HG02610 (cell line): ENCODE measurements around the gene ATG2A.

Experiments
- ATAC-seq: cut with Tn5 transposase; IDR thresholded peaks from one replicate; pipeline ENCODE4 v1.9.1; 2021; ENCODE audit warnings: mild to moderate bottlenecking, moderate library complexity; ENCODE audit not compliant: unreplicated experiment

Gene ATG2A

DNA sequence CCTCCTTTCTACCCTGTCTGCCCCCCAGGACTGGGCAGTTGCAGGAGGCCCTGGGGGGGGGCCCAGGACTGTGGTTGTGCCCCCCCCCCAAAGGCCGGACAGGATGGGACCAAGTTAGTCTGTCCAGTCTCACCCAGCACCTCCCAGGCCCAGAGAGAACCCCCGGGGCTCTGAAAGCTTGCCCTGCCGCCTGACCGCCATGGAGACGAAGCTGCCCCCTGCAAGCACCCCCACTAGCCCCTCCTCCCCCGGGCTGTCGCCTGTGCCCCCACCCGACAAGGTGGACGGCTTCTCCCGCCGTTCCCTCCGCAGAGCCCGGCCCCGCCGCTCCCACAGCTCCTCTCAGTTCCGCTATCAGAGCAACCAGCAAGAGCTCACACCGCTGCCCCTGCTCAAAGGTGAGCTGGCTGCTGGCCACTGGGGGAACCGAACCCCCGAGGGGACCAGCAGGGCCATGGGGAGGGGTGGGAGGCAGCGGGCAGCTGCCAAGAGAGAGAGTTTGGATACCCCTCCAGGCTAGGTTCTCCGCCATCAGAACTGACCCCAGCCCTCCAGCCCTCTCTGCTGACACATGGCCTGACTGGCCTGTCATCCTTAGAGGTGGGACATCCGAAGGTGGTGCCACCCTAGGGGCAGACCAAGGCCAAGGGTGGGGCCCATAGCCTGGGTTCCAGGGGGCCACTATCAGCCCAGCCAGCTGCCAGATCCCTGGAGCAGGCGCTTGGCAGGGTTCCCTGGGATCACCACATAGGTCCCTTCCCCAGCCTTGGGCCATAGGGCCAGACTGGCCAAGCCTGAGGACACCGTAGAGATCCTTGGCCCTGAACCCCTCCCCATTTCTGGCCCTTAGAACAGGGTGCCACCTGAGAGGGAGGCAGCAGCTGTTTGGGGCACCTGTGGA, 8.8 kb upstream of the ATG2A start:
- no peak for ATAC-seq

DNA sequence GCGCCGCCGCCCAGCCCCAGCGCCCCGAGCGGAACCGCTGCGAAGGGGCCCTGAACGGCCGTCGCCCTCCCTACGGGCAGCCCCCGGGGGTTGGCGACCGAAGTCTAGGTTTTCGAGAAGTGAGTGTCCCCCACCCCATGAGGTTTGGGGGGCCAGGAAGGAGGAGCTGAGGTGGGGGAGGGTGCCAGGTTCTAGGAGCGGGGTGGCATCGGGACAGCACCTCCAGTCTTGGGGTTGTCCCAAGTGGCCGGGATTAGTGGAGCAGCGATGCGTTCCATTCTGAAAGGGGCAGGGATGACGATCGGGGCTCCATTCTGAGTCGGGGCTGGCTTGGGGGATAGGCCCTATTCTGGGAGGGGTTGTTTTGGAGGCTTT, 7.9 kb upstream of the ATG2A start:
- no peak for ATAC-seq

- peak; percentile 89 for ATAC-seq
These were observed 7.2 kb upstream of the ATG2A start, which contains the start of gene PPP2R5B for GRCh38 chr11:64923944-64924909. PPP2R5B (plus strand) TSS chr11:64924689; CDS start chr11:64925735, 1,046 bp downstream.

DNA sequence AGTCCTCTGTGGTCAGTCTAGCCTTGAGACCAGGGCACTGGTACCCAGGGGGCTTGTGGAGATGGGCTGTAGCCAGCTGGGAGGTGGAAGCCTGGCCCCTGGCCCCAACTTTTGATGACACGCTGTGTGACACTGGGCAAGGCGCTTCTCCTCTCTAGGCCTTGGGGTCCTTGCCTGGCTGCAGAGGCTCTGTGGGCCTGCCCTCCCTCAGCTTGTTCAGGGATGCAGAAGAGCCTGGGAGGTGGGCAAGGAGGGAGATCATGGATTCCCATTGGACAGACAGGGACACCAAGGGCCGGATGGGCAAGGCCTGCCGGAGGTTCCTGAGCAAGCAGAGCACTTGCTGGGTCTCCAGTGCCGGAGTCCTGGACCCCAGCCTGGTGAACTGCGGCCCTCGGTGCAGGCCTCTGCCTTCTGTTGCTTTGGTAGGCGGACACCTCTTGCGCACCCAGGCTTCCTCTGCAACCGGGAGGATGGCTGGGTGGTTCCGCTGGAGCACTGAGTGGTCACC, 6.2 kb upstream of the ATG2A start:
- no peak for ATAC-seq

GRCh38 chr11:64921384-64921783, 4.4 kb upstream of the ATG2A start:
- ATAC-seq, result no peak

GRCh38 chr11:64920124-64920523, 3.1 kb upstream of the ATG2A start:
- no peak for ATAC-seq

DNA sequence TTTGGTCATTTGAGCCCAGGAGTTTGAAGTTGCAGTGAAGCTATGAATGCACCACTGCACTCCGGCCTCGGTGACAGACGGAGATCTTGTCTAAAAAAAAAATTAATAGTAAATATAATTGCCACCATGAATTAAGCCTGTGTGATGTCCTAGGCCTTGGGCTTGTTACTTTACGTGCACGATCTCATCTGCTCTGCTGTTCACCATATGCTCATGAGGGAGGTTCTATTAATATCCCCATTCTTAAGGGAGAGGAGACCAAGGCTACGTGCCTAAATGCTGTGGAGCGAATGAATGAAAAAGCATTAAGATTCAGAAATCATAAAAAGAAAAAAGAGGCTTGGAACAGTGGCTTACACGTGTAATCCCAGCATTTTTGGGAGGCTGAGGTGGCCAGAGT, 2.6 kb upstream of the ATG2A start:
- ATAC-seq, result no peak

- ATAC-seq, result no peak
These were observed 1.0 kb upstream of the ATG2A start for GRCh38 chr11:64918017-64918416.

DNA sequence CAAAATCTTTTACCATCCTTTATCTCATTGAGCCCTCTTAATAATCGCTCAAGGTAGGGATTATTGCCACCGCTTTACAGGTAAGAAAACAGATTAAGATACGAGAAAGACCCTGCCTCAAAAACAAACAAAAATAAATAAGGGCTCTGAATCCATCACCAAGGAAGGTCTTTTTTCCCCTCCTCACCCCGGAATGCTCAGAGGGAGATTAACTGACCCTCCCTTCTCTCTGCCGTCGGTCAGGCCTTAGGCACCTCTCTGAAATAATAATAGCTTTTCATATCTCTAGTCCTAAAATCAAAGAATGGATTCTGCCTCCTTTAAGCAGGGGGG, 620 bp upstream of the ATG2A start:
- ATAC-seq, result no peak

DNA sequence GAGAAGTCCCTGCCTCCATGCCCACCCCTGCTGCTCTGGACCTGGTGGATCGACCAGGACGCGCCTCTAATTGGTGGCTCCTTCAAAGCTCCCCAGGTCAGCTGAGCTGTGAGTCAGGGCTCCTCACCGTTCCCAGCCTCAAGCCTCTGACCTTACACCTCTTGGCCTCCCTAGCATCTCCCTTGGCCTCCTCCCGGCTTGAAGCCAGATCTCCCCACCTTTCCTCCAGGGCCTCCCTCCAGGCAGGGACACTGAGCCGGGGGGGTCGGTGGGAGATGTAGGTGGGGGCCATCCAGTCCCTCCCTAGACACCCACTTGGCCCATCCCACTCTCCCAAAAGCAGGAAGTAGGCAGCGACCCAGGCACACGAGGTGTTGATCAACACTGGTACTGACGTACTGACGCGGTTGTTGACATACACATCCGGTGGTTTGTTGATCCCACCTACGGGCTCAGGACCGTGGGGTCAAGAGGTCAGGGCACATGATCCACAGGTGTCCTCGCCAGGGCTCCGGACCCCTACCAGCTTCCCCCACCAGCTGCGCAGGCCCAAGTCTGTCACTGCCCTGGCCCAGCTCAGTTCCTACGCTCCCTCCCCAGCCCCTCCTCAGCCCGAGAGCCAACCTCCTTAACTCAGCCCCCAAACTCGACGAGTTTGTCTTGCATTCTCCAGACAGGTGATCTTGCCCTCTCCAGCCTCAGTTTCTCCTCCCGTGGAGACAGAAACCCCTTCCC, 802 bp downstream of the ATG2A start:
- ATAC-seq, result no peak

- ATAC-seq, result no peak
These were observed 1.6 kb downstream of the ATG2A start for GRCh38 chr11:64915376-64915887.

DNA sequence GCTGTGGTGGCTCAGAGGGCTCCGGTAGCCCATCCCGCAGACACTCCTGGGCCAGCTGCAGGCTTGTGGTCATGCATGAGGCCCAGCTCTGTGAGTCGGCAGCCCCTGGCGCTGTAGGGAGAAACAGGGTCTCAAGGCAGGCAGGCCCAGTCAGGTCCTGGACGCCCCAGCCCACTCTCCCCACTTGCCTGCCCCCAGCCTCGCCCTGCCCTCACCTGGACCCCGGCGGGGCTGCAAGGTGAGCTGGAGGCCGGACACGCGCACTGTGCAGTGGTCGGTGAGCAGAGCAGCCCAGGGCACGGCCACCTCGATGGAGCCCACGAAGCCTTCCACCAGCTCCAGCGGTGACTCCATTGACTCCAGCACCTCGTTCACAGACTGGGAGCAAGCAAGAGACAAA, 2.9 kb downstream of the ATG2A start:
- ATAC-seq, result no peak

- ATAC-seq, result no peak
These were observed 3.8 kb downstream of the ATG2A start for GRCh38 chr11:64913171-64913727.

DNA sequence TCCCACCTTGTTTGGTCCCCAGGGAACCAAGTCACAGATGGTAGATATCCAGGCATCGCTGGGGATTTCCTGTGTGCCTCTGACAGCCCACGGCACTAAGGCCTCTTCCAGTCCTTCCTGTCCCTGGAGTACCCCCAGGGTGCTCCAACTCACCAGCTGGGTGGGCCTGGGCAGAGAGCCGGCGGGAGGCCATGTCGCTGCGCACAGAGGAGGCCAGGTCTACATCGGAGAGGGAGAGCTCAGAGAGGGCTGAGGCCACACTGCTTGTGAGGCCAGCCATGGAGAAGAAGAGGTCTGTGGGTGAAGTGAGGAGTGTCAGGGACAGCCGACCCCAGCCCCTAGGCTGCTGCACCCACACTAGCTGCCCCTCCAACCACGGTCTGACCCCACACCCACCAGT, 5.3 kb downstream of the ATG2A start:
- ATAC-seq, result no peak

DNA sequence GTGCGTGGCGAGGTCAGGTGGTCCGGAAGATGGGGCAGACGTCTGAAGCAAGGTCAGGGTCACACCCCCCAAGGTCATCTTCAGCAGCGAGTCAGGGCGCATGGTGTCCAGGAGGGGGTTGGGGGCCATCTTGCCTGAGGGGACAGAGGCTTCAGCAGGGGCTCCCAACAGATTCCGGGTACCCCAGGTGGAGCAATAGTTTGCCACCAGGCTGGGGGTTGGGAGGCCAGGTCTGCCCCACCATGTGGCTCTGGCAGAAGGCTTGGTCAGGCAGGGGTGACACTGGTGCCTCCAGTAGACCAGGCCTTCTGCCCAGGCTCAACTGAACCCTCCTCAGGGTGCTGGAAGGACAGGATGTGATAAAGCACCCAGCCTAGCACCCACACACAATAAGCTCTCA, 5.9 kb downstream of the ATG2A start:
- ATAC-seq, result no peak

GRCh38 chr11:64910451-64911093, 6.4 kb downstream of the ATG2A start:
- no peak for ATAC-seq

GRCh38 chr11:64909653-64910343, 7.2 kb downstream of the ATG2A start:
- ATAC-seq, result no peak

GRCh38 chr11:64908766-64909165, 8.2 kb downstream of the ATG2A start:
- no peak for ATAC-seq

DNA sequence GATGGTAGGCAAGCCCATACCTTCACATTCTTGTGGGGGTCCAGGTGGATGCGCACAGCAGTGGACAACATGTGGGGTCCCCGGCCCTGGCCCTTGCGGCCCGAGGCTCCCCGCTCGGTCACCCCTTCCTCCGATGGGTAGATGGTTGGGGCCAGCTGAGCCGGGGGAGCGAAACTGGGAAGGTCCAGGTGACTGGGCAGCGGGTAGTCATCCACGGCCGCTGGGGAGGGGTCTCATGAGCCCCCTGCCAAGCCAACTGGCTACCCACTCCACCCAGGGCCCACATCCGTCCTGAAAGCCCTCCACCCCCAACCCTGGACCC, 10.7 kb downstream of the ATG2A start:
- ATAC-seq, result no peak
